Measurements from ENCODE around the gene HOXA6. TPM values are rescaled to one million over a fixed set of nuclear protein-coding genes. Genes with fewer than 3 reads are reported as not detected.

The HOXA6 gene
- polyA plus RNA-seq: 4.0 TPM
- long read RNA-seq, donor 1, partial matches to known transcripts: 0 of 2 reads
- long read RNA-seq, donor 1, other reads (novel, unspliced or antisense): 0 of 2 reads
- long read RNA-seq, donor 2, partial matches to known transcripts: 0 of 2 reads
- long read RNA-seq, donor 2, other reads (novel, unspliced or antisense): 0 of 2 reads
- long read RNA-seq, donor 3: 0 reads
- long read RNA-seq, donor 4, partial matches to known transcripts: 0 of 1 reads
- long read RNA-seq, donor 4, other reads (novel, unspliced or antisense): 0 of 1 reads
- long read RNA-seq, donor 5, partial matches to known transcripts: 0 of 1 reads
- long read RNA-seq, donor 5, other reads (novel, unspliced or antisense): 0 of 1 reads
- long read RNA-seq, donor 6, partial matches to known transcripts: 0 of 2 reads
- long read RNA-seq, donor 6, other reads (novel, unspliced or antisense): 0 of 2 reads
- long read RNA-seq, donor 7, partial matches to known transcripts: 0 of 1 reads
- long read RNA-seq, donor 7, other reads (novel, unspliced or antisense): 0 of 1 reads
- long read RNA-seq, donor 8, partial matches to known transcripts: 0 of 1 reads
- long read RNA-seq, donor 8, other reads (novel, unspliced or antisense): 0 of 1 reads
- long read RNA-seq, donor 9, partial matches to known transcripts: 0 of 1 reads
- long read RNA-seq, donor 9, other reads (novel, unspliced or antisense): 0 of 1 reads
- long read RNA-seq, donor 10, partial matches to known transcripts: 0 of 1 reads
- long read RNA-seq, donor 10, other reads (novel, unspliced or antisense): 0 of 1 reads
- long read RNA-seq, donor 11: 0 reads

GRCh38 chr7:27147199-27148030, at the start of gene HOXA6:
TSS of gene HOXA6 (minus strand) at chr7:27147774. CDS start at chr7:27147749, 25 bp downstream.
- Histone ChIP-seq H3K27ac (ENCODE audit: low read length) (peak within 1 kb of the TSS; percentile 59), H3K4me3 (ENCODE audit: low read length) (peak within 1 kb of the TSS; percentile 73), H3K4me1 (ENCODE audit: control insufficient read depth, insufficient read depth, low read length) (peaks cover 27% of the 10 kb centered on the region), H3K36me3 (ENCODE audit: control insufficient read depth, insufficient read depth, low read length) (peaks cover 12% of the 10 kb centered on the region), H3K27me3 (ENCODE audit: control insufficient read depth, insufficient read depth, low read length) (peaks cover 80% of the 10 kb centered on the region), H3K9me3 (ENCODE audit: control insufficient read depth, low read depth, low read length) (peaks cover 27% of the 10 kb centered on the region)
- no peak for DNase-seq
- WGBS (ENCODE audit: insufficient coverage, low lambda C conversion rate): 70% methylated on average over 2 of the region's 63 CpGs

GRCh38 chr7:27196287-27196767, 48.8 kb upstream of the HOXA6 start:
- peak; percentile 60 to 66 for DNase-seq
- peaks cover 16% of the 10 kb centered on the region for H3K9me3 ChIP-seq (ENCODE audit: control insufficient read depth, low read depth, low read length)
- H3K36me3 ChIP-seq (ENCODE audit: control insufficient read depth, insufficient read depth, low read length): no peaks in the 10 kb centered on the region
- H3K4me1 ChIP-seq (ENCODE audit: control insufficient read depth, insufficient read depth, low read length): peaks cover 12% of the 10 kb centered on the region
- peaks cover 88% of the 10 kb centered on the region for H3K27me3 ChIP-seq (ENCODE audit: control insufficient read depth, insufficient read depth, low read length)
- no peak overlapping the region for H3K27ac ChIP-seq (ENCODE audit: low read length)
- H3K4me3 ChIP-seq (ENCODE audit: low read length): no peak overlapping the region
- WGBS (ENCODE audit: insufficient coverage, low lambda C conversion rate): 0% methylated on average over 2 of the region's 6 CpGs

- Histone ChIP-seq H3K36me3 (ENCODE audit: control insufficient read depth, insufficient read depth, low read length) (no peaks in the 10 kb centered on the region), H3K27ac (ENCODE audit: low read length) (no peak overlapping the region), H3K4me1 (ENCODE audit: control insufficient read depth, insufficient read depth, low read length) (peaks cover 2% of the 10 kb centered on the region), H3K27me3 (ENCODE audit: control insufficient read depth, insufficient read depth, low read length) (peaks cover 89% of the 10 kb centered on the region), H3K4me3 (ENCODE audit: low read length) (no peak overlapping the region), H3K9me3 (ENCODE audit: control insufficient read depth, low read depth, low read length) (peaks cover 16% of the 10 kb centered on the region)
- no peak for DNase-seq
- 57% methylated on average over 4 of the region's 9 CpGs for WGBS (ENCODE audit: insufficient coverage, low lambda C conversion rate)
These were observed 47.3 kb upstream of the HOXA6 start for GRCh38 chr7:27194686-27195379.

GRCh38 chr7:27194002-27194352, 46.4 kb upstream of the HOXA6 start:
- no peak for DNase-seq
- Histone ChIP-seq H3K27me3 (ENCODE audit: control insufficient read depth, insufficient read depth, low read length) (peaks cover 93% of the 10 kb centered on the region), H3K9me3 (ENCODE audit: control insufficient read depth, low read depth, low read length) (peaks cover 17% of the 10 kb centered on the region), H3K4me1 (ENCODE audit: control insufficient read depth, insufficient read depth, low read length) (peaks cover 2% of the 10 kb centered on the region), H3K27ac (ENCODE audit: low read length) (no peak overlapping the region), H3K4me3 (ENCODE audit: low read length) (no peak overlapping the region), H3K36me3 (ENCODE audit: control insufficient read depth, insufficient read depth, low read length) (no peaks in the 10 kb centered on the region)
- no CpG with 5 or more reads among the region's 2 CpGs for WGBS (ENCODE audit: insufficient coverage, low lambda C conversion rate)

- H3K4me3 ChIP-seq (ENCODE audit: low read length): no peak overlapping the region
- peaks cover 93% of the 10 kb centered on the region for H3K27me3 ChIP-seq (ENCODE audit: control insufficient read depth, insufficient read depth, low read length)
- H3K9me3 ChIP-seq (ENCODE audit: control insufficient read depth, low read depth, low read length): peaks cover 18% of the 10 kb centered on the region
- peaks cover 4% of the 10 kb centered on the region for H3K4me1 ChIP-seq (ENCODE audit: control insufficient read depth, insufficient read depth, low read length)
- no peak overlapping the region for H3K27ac ChIP-seq (ENCODE audit: low read length)
- WGBS (ENCODE audit: insufficient coverage, low lambda C conversion rate): no CpG with 5 or more reads among the region's 29 CpGs
- H3K36me3 ChIP-seq (ENCODE audit: control insufficient read depth, insufficient read depth, low read length): no peaks in the 10 kb centered on the region
- DNase-seq: no peak
These were observed 45.9 kb upstream of the HOXA6 start for GRCh38 chr7:27193335-27194001.

GRCh38 chr7:27192546-27193334, 45.2 kb upstream of the HOXA6 start:
- Histone ChIP-seq H3K27ac (ENCODE audit: low read length) (no peak overlapping the region), H3K36me3 (ENCODE audit: control insufficient read depth, insufficient read depth, low read length) (no peaks in the 10 kb centered on the region), H3K9me3 (ENCODE audit: control insufficient read depth, low read depth, low read length) (peaks cover 26% of the 10 kb centered on the region), H3K27me3 (ENCODE audit: control insufficient read depth, insufficient read depth, low read length) (peaks cover 93% of the 10 kb centered on the region), H3K4me3 (ENCODE audit: low read length) (no peak overlapping the region), H3K4me1 (ENCODE audit: control insufficient read depth, insufficient read depth, low read length) (peaks cover 6% of the 10 kb centered on the region)
- no CpG with 5 or more reads among the region's 78 CpGs for WGBS (ENCODE audit: insufficient coverage, low lambda C conversion rate)
- DNase-seq: no peak

- WGBS (ENCODE audit: insufficient coverage, low lambda C conversion rate): no CpG with 5 or more reads among the region's 42 CpGs
- H3K9me3 ChIP-seq (ENCODE audit: control insufficient read depth, low read depth, low read length): peaks cover 28% of the 10 kb centered on the region
- H3K36me3 ChIP-seq (ENCODE audit: control insufficient read depth, insufficient read depth, low read length): no peaks in the 10 kb centered on the region
- peaks cover 93% of the 10 kb centered on the region for H3K27me3 ChIP-seq (ENCODE audit: control insufficient read depth, insufficient read depth, low read length)
- H3K4me3 ChIP-seq (ENCODE audit: low read length): no peak overlapping the region
- peaks cover 6% of the 10 kb centered on the region for H3K4me1 ChIP-seq (ENCODE audit: control insufficient read depth, insufficient read depth, low read length)
- DNase-seq: no peak
- H3K27ac ChIP-seq (ENCODE audit: low read length): no peak overlapping the region
These were observed 44.4 kb upstream of the HOXA6 start for GRCh38 chr7:27191833-27192545.

GRCh38 chr7:27191161-27191731, 43.7 kb upstream of the HOXA6 start:
- peaks cover 28% of the 10 kb centered on the region for H3K9me3 ChIP-seq (ENCODE audit: control insufficient read depth, low read depth, low read length)
- H3K36me3 ChIP-seq (ENCODE audit: control insufficient read depth, insufficient read depth, low read length): no peaks in the 10 kb centered on the region
- peaks cover 99% of the 10 kb centered on the region for H3K27me3 ChIP-seq (ENCODE audit: control insufficient read depth, insufficient read depth, low read length)
- DNase-seq: no peak
- H3K4me3 ChIP-seq (ENCODE audit: low read length): no peak overlapping the region
- peaks cover 6% of the 10 kb centered on the region for H3K4me1 ChIP-seq (ENCODE audit: control insufficient read depth, insufficient read depth, low read length)
- no CpG with 5 or more reads among the region's 15 CpGs for WGBS (ENCODE audit: insufficient coverage, low lambda C conversion rate)
- no peak overlapping the region for H3K27ac ChIP-seq (ENCODE audit: low read length)
